GM18907 (cell line): ENCODE measurements around the gene RAB3IL1.

Source experiments
- ATAC-seq: cut with Tn5 transposase; IDR thresholded peaks from one replicate; pipeline ENCODE4 v1.9.1; 2021; ENCODE audit warnings: mild to moderate bottlenecking, moderate library complexity; ENCODE audit not compliant: unreplicated experiment

RAB3IL1 gene

DNA sequence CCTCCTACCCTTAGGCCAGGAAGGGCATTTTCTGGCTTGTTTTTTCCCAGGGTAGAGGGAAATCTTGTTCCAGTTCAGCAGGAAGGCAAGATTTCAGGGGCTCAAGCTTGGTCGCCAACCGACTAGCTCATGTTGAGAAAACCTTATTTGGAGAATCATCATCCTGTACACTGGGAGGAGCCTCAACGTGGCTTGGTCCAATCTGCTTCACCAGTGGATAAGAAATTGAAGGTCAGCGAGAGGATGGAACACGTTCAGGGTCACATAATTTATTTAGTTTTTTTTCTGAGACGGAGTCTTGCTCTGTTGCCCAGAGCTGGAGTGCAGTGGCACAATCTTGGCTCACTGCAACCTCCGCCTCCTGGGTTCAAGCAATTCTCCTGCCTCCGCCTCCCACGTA is 68.7 kb downstream of the RAB3IL1 start:
- no peak for ATAC-seq

DNA sequence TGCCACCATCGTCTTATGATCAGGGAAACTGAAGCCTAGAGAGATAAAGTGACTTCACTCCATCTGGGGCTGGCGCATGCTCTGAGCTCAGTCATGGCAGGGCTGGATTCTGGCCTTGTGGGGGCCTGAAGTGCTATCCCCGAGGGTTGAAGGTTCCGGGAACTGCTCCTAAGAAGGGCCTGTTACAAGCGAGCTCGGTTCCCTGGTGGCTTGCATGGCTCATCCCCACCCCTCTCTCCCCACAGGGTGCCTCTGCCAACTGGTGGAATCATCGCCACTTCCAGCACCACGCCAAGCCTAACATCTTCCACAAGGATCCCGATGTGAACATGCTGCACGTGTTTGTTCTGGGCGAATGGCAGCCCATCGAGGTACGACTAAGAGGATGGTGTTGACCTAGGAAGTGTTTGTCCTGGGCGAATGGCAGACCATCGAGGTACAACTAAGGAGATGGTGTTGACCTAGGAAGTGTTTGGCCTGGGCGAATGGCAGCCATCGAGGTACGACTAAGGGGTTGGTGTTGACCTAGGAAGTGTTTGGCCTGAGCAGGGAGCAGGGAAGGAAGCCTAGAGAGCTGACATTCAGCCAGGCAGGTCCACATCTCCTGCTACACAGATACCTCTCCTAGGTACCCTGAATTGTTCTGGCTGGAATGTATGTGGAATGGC is 69.3 kb downstream of the RAB3IL1 start:
- no peak for ATAC-seq
